Liver (tissue), 9 donors: ENCODE data around the gene ANKRD13B. TPM values are rescaled to one million over a fixed set of nuclear protein-coding genes. Genes with fewer than 3 reads are reported as not detected.
A peak's percentile ranks its signal among the peaks of the same experiment; 100 is the strongest.

Experiments
- DNase-seq: peaks from one replicate; pipeline ENCODE4 v3.0.0-alpha.2; 2017; ENCODE audit warnings: low spot score
- H3K27ac ChIP-seq, 2 donors: one replicate each; pipeline ENCODE4 v1.7.0; 2013; ENCODE audit warnings: inconsistent platforms in 2 of 2, low read length in 2 of 2, control low read depth in 1 of 2, low read depth in 1 of 2, mild to moderate bottlenecking in 1 of 2
- H3K27me3 ChIP-seq, 4 donors: one replicate each; pipeline versions ENCODE4 v1.6.1 to v1.7.0; 2013; ENCODE audit warnings: low read length in 3 of 4, inconsistent platforms in 1 of 4, mild to moderate bottlenecking in 1 of 4, moderate library complexity in 1 of 4; ENCODE audit not compliant: control insufficient read depth in 4 of 4, insufficient read depth in 4 of 4
- H3K36me3 ChIP-seq, 4 donors: one replicate each; pipeline versions ENCODE4 v1.6.1 to v1.7.0; 2013; ENCODE audit warnings: low read length in 3 of 4, mild to moderate bottlenecking in 3 of 4, low read depth in 1 of 4, moderate library complexity in 1 of 4; ENCODE audit not compliant: control insufficient read depth in 4 of 4, insufficient read depth in 3 of 4
- H3K4me1 ChIP-seq, 4 donors: one replicate each; pipeline versions ENCODE4 v1.6.1 to v1.7.0; 2013; ENCODE audit warnings: low read length in 3 of 4, mild to moderate bottlenecking in 3 of 4, moderate library complexity in 1 of 4; ENCODE audit not compliant: control insufficient read depth in 4 of 4, insufficient read depth in 4 of 4
- H3K4me3 ChIP-seq, 3 donors: one replicate each; pipeline versions ENCODE4 v1.6.1 to v1.7.0; 2013; ENCODE audit warnings: low read length in 3 of 3, control low read depth in 1 of 3, low read depth in 1 of 3, mild to moderate bottlenecking in 1 of 3
- H3K9ac ChIP-seq, 2 donors: one replicate each; pipeline ENCODE4 v1.7.0; 2013; ENCODE audit warnings: low read length in 2 of 2, mild to moderate bottlenecking in 2 of 2, moderate library complexity in 2 of 2, control low read depth in 1 of 2, low read depth in 1 of 2
- H3K9me3 ChIP-seq, 4 donors: one replicate each; pipeline versions ENCODE4 v1.6.1 to v1.7.0; 2013; ENCODE audit warnings: low read length in 3 of 4; ENCODE audit not compliant: control insufficient read depth in 4 of 4
- EGR1 ChIP-seq, 2 donors: IDR thresholded peaks; 2 replicates each; pipeline ENCODE4 v1.6.1; 2016 to 2018; ENCODE audit warnings: antibody characterized with exemption in 2 of 2, low read depth in 2 of 2
- FOXA1 ChIP-seq: IDR thresholded peaks from 2 replicates; pipeline ENCODE4 v1.6.1; 2016; ENCODE audit warnings: antibody characterized with exemption
- FOXA2 ChIP-seq: IDR thresholded peaks from 2 replicates; pipeline ENCODE4 v1.6.1; 2016; ENCODE audit warnings: antibody characterized with exemption
- GABPA ChIP-seq, 2 donors: IDR thresholded peaks in 1 of 2; conservative IDR thresholded peaks in 1 of 2; 2 replicates each; pipeline ENCODE4 v1.6.1; 2016; ENCODE audit warnings: antibody characterized with exemption in 2 of 2, mild to moderate bottlenecking in 1 of 2, moderate library complexity in 1 of 2
- HNF4G ChIP-seq: IDR thresholded peaks from 2 replicates; pipeline ENCODE4 v1.6.1; 2016; ENCODE audit warnings: antibody characterized with exemption
- JUND ChIP-seq, 2 donors: IDR thresholded peaks; 2 replicates each; pipeline ENCODE4 v1.6.1; 2016; ENCODE audit warnings: antibody characterized with exemption in 2 of 2
- NR2F2 ChIP-seq: IDR thresholded peaks from 2 replicates; pipeline ENCODE4 v1.6.1; 2016; ENCODE audit warnings: antibody characterized with exemption
- RAD21 ChIP-seq, 2 donors: IDR thresholded peaks; 2 replicates each; pipeline ENCODE4 v1.6.1; 2016; ENCODE audit warnings: antibody characterized with exemption in 2 of 2, mild to moderate bottlenecking in 2 of 2
- RXRA ChIP-seq, 2 donors: IDR thresholded peaks; 2 replicates each; pipeline ENCODE4 v1.6.1; 2017 to 2018; ENCODE audit warnings: antibody characterized with exemption in 2 of 2, mild to moderate bottlenecking in 1 of 2
- SP1 ChIP-seq: IDR thresholded peaks from 2 replicates; pipeline ENCODE4 v1.6.1; 2018; ENCODE audit warnings: antibody characterized with exemption, mild to moderate bottlenecking
- TAF1 ChIP-seq: conservative IDR thresholded peaks from 2 replicates; pipeline ENCODE4 v1.6.1; 2016; ENCODE audit warnings: antibody characterized with exemption, mild to moderate bottlenecking
- YY1 ChIP-seq: IDR thresholded peaks from 2 replicates; pipeline ENCODE4 v1.6.1; 2016; ENCODE audit warnings: antibody characterized with exemption, mild to moderate bottlenecking
- WGBS: extraction: QIAGEN DNeasy Blood & Tissue Kit; methylation state at CpG from one replicate; pipeline ENCODE4 v1.1.7; 2013; 5-methylcytosine and 5-hydroxymethylcytosine counted together
- polyA plus RNA-seq, 2 donors: library from polyadenylated mRNA; stranded (reverse) in 1 of 2; unstranded in 1 of 2; fragments of 200-250 nt in 1 of 2; fragments of >200 nt in 1 of 2; fragmentation: Nextera tagmentation in 1 of 2; extraction: Ambion mirVana in 1 of 2; gene quantifications; one replicate each; pipeline versions ENCODE4 v1.2.1 to v1.2.3, GENCODE V29; 2013 to 2015
- total RNA-seq, 2 donors: library from RNA; depleted of rRNA; stranded (reverse); fragments of >200 nt; gene quantifications; one replicate each; pipeline ENCODE4 v1.2.3, GENCODE V29; 2014
- TF ChIP-seq, protein P1 (sequence below): IDR thresholded peaks from 2 replicates; pipeline ENCODE4 v1.6.1; 2016; ENCODE audit warnings: antibody characterized with exemption
- TF ChIP-seq, protein P2 (sequence below): fragments of 150-350 bp; IDR thresholded peaks from 2 replicates; pipeline ENCODE4 v1.5.1; 2017; ENCODE audit warnings: improper control_type of control experiment, low read depth, low read length; ENCODE audit not compliant: missing input control
- TF ChIP-seq, protein P3 (sequence below): IDR thresholded peaks from 2 replicates; pipeline ENCODE4 v1.6.1; 2016; ENCODE audit warnings: antibody characterized with exemption
- TF ChIP-seq, protein P4 (sequence below): IDR thresholded peaks from 2 replicates; pipeline ENCODE4 v1.6.1; 2016; ENCODE audit warnings: antibody characterized with exemption, mild to moderate bottlenecking
- TF ChIP-seq, protein P5 (sequence below): IDR thresholded peaks from 2 replicates; pipeline ENCODE4 v1.6.1; 2016; ENCODE audit warnings: antibody characterized with exemption
- donor health status: healthy.
- donor health status: healthy.
- donor health status: healthy.
- donor health status: healthy.
- donor health status: healthy.

ANKRD13B gene
- total and polyA plus RNA-seq, 4 donors: 0.06 to 1.6 (median 0.51) TPM

DNA sequence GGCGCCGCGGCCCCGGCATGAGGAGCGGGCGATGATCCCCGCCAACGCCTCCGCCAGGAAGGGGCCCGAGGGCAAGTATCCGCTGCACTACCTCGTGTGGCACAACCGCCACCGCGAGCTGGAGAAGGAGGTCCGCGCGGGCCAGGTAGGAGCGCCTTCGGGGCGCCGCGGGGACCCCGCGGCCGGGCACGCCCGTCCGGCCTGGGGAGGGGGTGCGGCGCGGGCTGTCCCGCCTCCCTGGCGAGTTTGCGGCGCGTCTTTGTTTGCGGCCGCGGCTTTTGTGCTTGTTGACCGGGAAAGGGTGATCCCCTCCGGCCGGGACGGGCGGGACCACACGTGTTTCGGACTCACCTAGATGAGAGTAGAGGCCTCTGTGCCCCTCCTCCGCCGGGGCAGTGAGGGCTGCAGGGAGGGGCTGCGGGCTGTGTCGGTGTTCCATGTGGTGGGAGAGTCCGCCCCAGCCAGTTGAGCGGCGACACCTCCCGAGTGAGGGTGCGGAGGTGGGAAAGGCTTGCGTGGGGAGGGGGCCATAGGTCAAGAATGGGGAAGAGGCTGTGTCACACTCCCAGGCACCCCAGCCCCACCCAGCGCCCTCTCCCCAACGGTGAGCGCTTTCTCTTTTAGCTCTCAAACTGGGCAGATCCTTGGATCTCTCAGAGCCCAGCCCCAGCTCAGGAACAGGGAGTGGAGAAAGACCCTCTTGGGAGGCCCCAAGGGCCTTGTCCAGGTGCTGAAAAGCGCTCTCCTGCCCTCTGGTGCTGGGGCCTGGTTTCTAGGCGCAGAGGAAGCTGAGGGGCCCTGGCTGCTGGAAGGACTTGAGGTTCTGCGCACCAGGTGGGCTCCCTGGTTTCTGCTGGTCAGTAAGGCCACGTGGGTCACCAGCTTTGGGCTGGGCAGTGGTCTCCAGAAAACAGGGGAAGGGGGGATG lies 923 bp downstream of the ANKRD13B start:
- Histone ChIP-seq H3K27ac (no peak overlapping the region), H3K4me1 (peaks cover 6 to 43% (median 32%) of the 10 kb centered on the region in 4 donors)
- WGBS: 10% methylated on average over 64 of the region's 64 CpGs

DNA sequence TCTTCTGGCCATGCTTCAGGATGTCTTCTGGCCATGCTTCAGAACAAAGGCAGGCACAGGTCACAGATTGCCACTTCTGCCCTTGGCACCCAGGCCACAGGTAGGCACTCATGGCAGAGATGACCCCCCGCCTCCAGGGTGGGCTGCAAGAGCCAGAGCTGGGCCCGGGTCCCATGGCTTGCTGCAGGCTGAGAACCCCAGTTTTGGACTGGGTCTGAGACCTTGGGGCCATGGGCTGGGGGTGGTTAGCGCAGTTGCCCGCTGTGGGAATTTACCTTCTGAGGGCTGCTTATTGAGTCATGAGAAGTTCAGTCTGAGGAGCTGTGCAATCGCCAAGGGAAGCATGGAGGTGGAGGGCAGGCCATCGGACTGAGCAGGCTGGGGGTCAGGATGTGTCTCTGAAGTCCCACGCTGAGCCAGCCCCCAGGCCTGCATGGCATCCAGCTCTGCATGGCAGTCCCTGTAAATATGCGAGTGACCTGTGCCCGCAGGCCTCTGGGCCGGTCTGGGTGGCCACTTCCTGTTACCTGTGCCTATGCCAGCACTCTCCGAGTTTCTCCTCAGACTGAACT lies 1.7 kb downstream of the ANKRD13B start:
- Histone ChIP-seq H3K27ac (no peak overlapping the region), H3K9me3 (no peaks in the 10 kb centered on the region), H3K4me1 (peaks cover 6 to 42% (median 32%) of the 10 kb centered on the region in 4 donors), H3K36me3 (no peaks in the 10 kb centered on the region), H3K27me3 (no peaks in the 10 kb centered on the region), H3K4me3 (no peak overlapping the region), H3K9ac (no peak overlapping the region)
- DNase-seq: no peak
- 84% methylated on average over 11 of the region's 11 CpGs for WGBS
- TF ChIP-seq, protein P1, sequence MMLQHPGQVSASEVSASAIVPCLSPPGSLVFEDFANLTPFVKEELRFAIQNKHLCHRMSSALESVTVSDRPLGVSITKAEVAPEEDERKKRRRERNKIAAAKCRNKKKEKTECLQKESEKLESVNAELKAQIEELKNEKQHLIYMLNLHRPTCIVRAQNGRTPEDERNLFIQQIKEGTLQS: no peak
- no peak for TF ChIP-seq FOXA1
- no peak for TF ChIP-seq EGR1 (IDR thresholded peaks at IDR 0.05; ENCODE audit: low read depth in 2 of 2)
- TF ChIP-seq, protein P2, sequence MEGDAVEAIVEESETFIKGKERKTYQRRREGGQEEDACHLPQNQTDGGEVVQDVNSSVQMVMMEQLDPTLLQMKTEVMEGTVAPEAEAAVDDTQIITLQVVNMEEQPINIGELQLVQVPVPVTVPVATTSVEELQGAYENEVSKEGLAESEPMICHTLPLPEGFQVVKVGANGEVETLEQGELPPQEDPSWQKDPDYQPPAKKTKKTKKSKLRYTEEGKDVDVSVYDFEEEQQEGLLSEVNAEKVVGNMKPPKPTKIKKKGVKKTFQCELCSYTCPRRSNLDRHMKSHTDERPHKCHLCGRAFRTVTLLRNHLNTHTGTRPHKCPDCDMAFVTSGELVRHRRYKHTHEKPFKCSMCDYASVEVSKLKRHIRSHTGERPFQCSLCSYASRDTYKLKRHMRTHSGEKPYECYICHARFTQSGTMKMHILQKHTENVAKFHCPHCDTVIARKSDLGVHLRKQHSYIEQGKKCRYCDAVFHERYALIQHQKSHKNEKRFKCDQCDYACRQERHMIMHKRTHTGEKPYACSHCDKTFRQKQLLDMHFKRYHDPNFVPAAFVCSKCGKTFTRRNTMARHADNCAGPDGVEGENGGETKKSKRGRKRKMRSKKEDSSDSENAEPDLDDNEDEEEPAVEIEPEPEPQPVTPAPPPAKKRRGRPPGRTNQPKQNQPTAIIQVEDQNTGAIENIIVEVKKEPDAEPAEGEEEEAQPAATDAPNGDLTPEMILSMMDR: no peak
- no peak for TF ChIP-seq TAF1
- no peak for TF ChIP-seq FOXA2
- TF ChIP-seq, protein P3, sequence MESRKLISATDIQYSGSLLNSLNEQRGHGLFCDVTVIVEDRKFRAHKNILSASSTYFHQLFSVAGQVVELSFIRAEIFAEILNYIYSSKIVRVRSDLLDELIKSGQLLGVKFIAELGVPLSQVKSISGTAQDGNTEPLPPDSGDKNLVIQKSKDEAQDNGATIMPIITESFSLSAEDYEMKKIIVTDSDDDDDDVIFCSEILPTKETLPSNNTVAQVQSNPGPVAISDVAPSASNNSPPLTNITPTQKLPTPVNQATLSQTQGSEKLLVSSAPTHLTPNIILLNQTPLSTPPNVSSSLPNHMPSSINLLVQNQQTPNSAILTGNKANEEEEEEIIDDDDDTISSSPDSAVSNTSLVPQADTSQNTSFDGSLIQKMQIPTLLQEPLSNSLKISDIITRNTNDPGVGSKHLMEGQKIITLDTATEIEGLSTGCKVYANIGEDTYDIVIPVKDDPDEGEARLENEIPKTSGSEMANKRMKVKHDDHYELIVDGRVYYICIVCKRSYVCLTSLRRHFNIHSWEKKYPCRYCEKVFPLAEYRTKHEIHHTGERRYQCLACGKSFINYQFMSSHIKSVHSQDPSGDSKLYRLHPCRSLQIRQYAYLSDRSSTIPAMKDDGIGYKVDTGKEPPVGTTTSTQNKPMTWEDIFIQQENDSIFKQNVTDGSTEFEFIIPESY: no peak
- TF ChIP-seq JUND (IDR thresholded peaks at IDR 0.05): no peak
- no peak for TF ChIP-seq NR2F2
- TF ChIP-seq, protein P4, sequence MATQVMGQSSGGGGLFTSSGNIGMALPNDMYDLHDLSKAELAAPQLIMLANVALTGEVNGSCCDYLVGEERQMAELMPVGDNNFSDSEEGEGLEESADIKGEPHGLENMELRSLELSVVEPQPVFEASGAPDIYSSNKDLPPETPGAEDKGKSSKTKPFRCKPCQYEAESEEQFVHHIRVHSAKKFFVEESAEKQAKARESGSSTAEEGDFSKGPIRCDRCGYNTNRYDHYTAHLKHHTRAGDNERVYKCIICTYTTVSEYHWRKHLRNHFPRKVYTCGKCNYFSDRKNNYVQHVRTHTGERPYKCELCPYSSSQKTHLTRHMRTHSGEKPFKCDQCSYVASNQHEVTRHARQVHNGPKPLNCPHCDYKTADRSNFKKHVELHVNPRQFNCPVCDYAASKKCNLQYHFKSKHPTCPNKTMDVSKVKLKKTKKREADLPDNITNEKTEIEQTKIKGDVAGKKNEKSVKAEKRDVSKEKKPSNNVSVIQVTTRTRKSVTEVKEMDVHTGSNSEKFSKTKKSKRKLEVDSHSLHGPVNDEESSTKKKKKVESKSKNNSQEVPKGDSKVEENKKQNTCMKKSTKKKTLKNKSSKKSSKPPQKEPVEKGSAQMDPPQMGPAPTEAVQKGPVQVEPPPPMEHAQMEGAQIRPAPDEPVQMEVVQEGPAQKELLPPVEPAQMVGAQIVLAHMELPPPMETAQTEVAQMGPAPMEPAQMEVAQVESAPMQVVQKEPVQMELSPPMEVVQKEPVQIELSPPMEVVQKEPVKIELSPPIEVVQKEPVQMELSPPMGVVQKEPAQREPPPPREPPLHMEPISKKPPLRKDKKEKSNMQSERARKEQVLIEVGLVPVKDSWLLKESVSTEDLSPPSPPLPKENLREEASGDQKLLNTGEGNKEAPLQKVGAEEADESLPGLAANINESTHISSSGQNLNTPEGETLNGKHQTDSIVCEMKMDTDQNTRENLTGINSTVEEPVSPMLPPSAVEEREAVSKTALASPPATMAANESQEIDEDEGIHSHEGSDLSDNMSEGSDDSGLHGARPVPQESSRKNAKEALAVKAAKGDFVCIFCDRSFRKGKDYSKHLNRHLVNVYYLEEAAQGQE: no peak
- no peak for TF ChIP-seq SP1
- no peak for TF ChIP-seq HNF4G
- TF ChIP-seq YY1: no peak
- TF ChIP-seq RAD21 (IDR thresholded peaks at IDR 0.05): no peak
- TF ChIP-seq, protein P5, sequence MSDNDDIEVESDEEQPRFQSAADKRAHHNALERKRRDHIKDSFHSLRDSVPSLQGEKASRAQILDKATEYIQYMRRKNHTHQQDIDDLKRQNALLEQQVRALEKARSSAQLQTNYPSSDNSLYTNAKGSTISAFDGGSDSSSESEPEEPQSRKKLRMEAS: no peak
- TF ChIP-seq RXRA (IDR thresholded peaks at IDR 0.05): no peak

More for the DNA sequence above, 923 bp downstream of the ANKRD13B start:
- no peaks in the 10 kb centered on the region for H3K27me3 ChIP-seq
- no peak overlapping the region for H3K9ac ChIP-seq
- H3K36me3 ChIP-seq: no peaks in the 10 kb centered on the region
- H3K9me3 ChIP-seq: no peaks in the 10 kb centered on the region
- TF ChIP-seq GABPA (IDR thresholded peaks at IDR 0.05 in 1 of 2, conservative IDR thresholded peaks at IDR 0.05 in 1 of 2) (no peak), FOXA1 (no peak), RAD21 (IDR thresholded peaks at IDR 0.05) (peak; percentile 11 to 25)
- TF ChIP-seq, protein P4: peak; percentile 97
- DNase-seq: no peak
- H3K4me3 ChIP-seq: peak overlapping the region in 2 of 3 donors; percentile 40 to 77
